ENCODE measurements around the gene SEMA5A. TPM values are rescaled to one million over a fixed set of nuclear protein-coding genes. Genes with fewer than 3 reads are reported as not detected.

SEMA5A gene
- total and polyA plus RNA-seq, 2 of the 13 experiments (the other 11 are each of a cell fraction or from before 2014, with no cell fraction given) = 0.01 TPM; not detected in 1

- no peak for FAIRE-seq
- in situ Hi-C loops (cut with HindIII; ENCODE audit: extremely low pct_ligation_motif_present, low pct_unique_long_range_greater_than_20kb) = no loop called here
- Histone ChIP-seq H3K27ac (ENCODE audit: extremely low read length, insufficient read depth, low read length) (no peak overlapping the region), H3K79me2 (ENCODE audit: insufficient read depth, low read length) (no peaks in the 10 kb centered on the region), H3K27me3 (ENCODE audit: control insufficient read depth in 1 of 2, insufficient read depth in 2 of 2, low read length in 2 of 2) (no peaks in the 10 kb centered on the region), H3K4me2 (ENCODE audit: low read depth, low read length) (no peak overlapping the region), H4K20me1 (ENCODE audit: insufficient read depth, low read length) (no peaks in the 10 kb centered on the region), H3K9ac (ENCODE audit: insufficient read depth, low read depth, low read length) (no peak overlapping the region), H3K9me3 (ENCODE audit: low read length) (no peaks in the 10 kb centered on the region), H2AFZ (ENCODE audit: low read length) (no peak overlapping the region), H3K4me3 (replicated peaks in 1 of 3; ENCODE audit: insufficient read depth in 1 of 3, low read depth in 2 of 3, low read length in 3 of 3) (no peak overlapping the region), H3K4me1 (ENCODE audit: insufficient read depth, low read length) (no peaks in the 10 kb centered on the region), H3K36me3 (replicated peaks in 1 of 2; ENCODE audit: control insufficient read depth in 1 of 2, insufficient read depth in 2 of 2, low read length in 2 of 2) (no peaks in the 10 kb centered on the region)
- intact Hi-C loops (cut with micrococcal nuclease; ENCODE audit: unreplicated experiment) = no loop called here
- WGBS (ENCODE audit: low lambda C conversion rate) = 0% methylated on average over 1 of the region's 1 CpG
- CTCF ChIA-PET (ENCODE audit: low intra/inter-chr PET ratio, low total read pairs) = no interaction called here
- DNase-seq (ENCODE audit: low spot score) = no peak
- no TSS peak for BruUV-seq (replicated peaks)
- POLR2A ChIA-PET = no interaction called here
- ATAC-seq = no peak
- TF ChIP-seq ZFAT (CRISPR knock-in tag; conservative IDR thresholded peaks at IDR 0.05) = no peak
These were observed 20.9 kb downstream of the SEMA5A start for GRCh38 chr5:9524941-9525340.

GRCh38 chr5:9523090-9523823 is 22.6 kb downstream of the SEMA5A start:
- Histone ChIP-seq H3K27ac (ENCODE audit: extremely low read length, insufficient read depth, low read length) (no peak overlapping the region), H4K20me1 (ENCODE audit: insufficient read depth, low read length) (no peaks in the 10 kb centered on the region), H3K9ac (ENCODE audit: insufficient read depth, low read depth, low read length) (no peak overlapping the region), H3K4me3 (replicated peaks in 1 of 3; ENCODE audit: insufficient read depth in 1 of 3, low read depth in 2 of 3, low read length in 3 of 3) (no peak overlapping the region), H3K36me3 (replicated peaks in 1 of 2; ENCODE audit: control insufficient read depth in 1 of 2, insufficient read depth in 2 of 2, low read length in 2 of 2) (no peaks in the 10 kb centered on the region), H3K27me3 (ENCODE audit: control insufficient read depth in 1 of 2, insufficient read depth in 2 of 2, low read length in 2 of 2) (no peaks in the 10 kb centered on the region), H3K79me2 (ENCODE audit: insufficient read depth, low read length) (no peaks in the 10 kb centered on the region), H3K9me3 (ENCODE audit: low read length) (no peaks in the 10 kb centered on the region), H3K4me2 (ENCODE audit: low read depth, low read length) (no peak overlapping the region), H2AFZ (ENCODE audit: low read length) (no peak overlapping the region), H3K4me1 (ENCODE audit: insufficient read depth, low read length) (no peaks in the 10 kb centered on the region)
- FAIRE-seq = no peak
- in situ Hi-C loops (cut with HindIII; ENCODE audit: extremely low pct_ligation_motif_present, low pct_unique_long_range_greater_than_20kb) (no loop called here), intact Hi-C loops (cut with micrococcal nuclease; ENCODE audit: unreplicated experiment) (no loop called here)
- WGBS (ENCODE audit: low lambda C conversion rate) = 55% methylated on average over 7 of the region's 7 CpGs
- DNase-seq (ENCODE audit: low spot score) = no peak
- no peak for ATAC-seq
- BruUV-seq (replicated peaks) = no TSS peak
- ChIA-PET CTCF (ENCODE audit: low intra/inter-chr PET ratio, low total read pairs) (no interaction called here), POLR2A (no interaction called here)
- TF ChIP-seq HOXA9 (CRISPR knock-in tag; IDR thresholded peaks at IDR 0.05; ENCODE audit: borderline replicate concordance) = no peak
- TF ChIP-seq BCLAF1 (IDR thresholded peaks at IDR 0.05) = no peak
- no peak for TF ChIP-seq NFKB2 (CRISPR knock-in tag; IDR thresholded peaks at IDR 0.05; ENCODE audit: borderline replicate concordance)
- no peak for TF ChIP-seq ZNF326 (CRISPR knock-in tag; IDR thresholded peaks at IDR 0.05; ENCODE audit: borderline replicate concordance)
- no peak for TF ChIP-seq MIER3 (CRISPR knock-in tag; IDR thresholded peaks at IDR 0.05; ENCODE audit: borderline replicate concordance)
- no peak for TF ChIP-seq JUN (CRISPR knock-in tag; IDR thresholded peaks at IDR 0.05)
- TF ChIP-seq ZNF678 (CRISPR knock-in tag; IDR thresholded peaks at IDR 0.05) = no peak
- no peak for TF ChIP-seq ZNF160 (CRISPR knock-in tag; IDR thresholded peaks at IDR 0.05)
- no peak for TF ChIP-seq ZNF333 (CRISPR knock-in tag; IDR thresholded peaks at IDR 0.05; ENCODE audit: borderline replicate concordance)
- no peak for TF ChIP-seq ERF (CRISPR knock-in tag; IDR thresholded peaks at IDR 0.05)
- TF ChIP-seq DPF2 (CRISPR knock-in tag; IDR thresholded peaks at IDR 0.05; ENCODE audit: borderline replicate concordance, low read depth) = no peak
- no peak for TF ChIP-seq RNF219 (CRISPR knock-in tag; IDR thresholded peaks at IDR 0.05)
- TF ChIP-seq HDAC1 (CRISPR knock-in tag; IDR thresholded peaks at IDR 0.05) = no peak
